IMR-90 (cell line): ENCODE measurements around the gene PITPNC1. TPM values are rescaled to one million over a fixed set of nuclear protein-coding genes. Genes with fewer than 3 reads are reported as not detected.

Experiments used
- ATAC-seq: fragments of 200-7000 bp; cut with Tn5 transposase; 2 replicates; pipeline ENCODE4 v1.9.1; 2020; ENCODE audit warnings: low read depth, mild to moderate bottlenecking, moderate library complexity
- BruUV-seq: library from RNA; stranded (reverse); fragments of 400-500 nt; replicated peaks from 2 replicates; lab custom pipeline; 2021; lab: Mats Ljungman, UMichigan
- CTCF ChIA-PET: fragments of 300-600 bp; formaldehyde crosslinking; extraction: SDS; loops from one replicate; lab custom pipeline; 2021; ENCODE audit warnings: antibody characterized with exemption; lab: Yijun Ruan, JAX
- POLR2A ChIA-PET: fragments of 300-600 bp; sonication (Branson Sonifier 250); formaldehyde crosslinking; loops from one replicate; lab custom pipeline; 2022; ENCODE audit warnings: antibody characterized with exemption; ENCODE audit not compliant: unreplicated experiment; lab: Charles Lee
- DNase-seq: peaks from one replicate; pipeline ENCODE4 v3.0.0; 2013
- H2AFZ ChIP-seq: replicated peaks from 2 replicates; pipeline ENCODE3; 2013; ENCODE audit warnings: low read length, mild to moderate bottlenecking; ENCODE audit not compliant: poor library complexity
- H2AK5ac ChIP-seq: 2 replicates; pipeline ENCODE4 v1.6.1; 2013; ENCODE audit warnings: low read depth, low read length, inconsistent platforms
- H2AK9ac ChIP-seq: replicated peaks from 2 replicates; pipeline ENCODE3; 2013; ENCODE audit warnings: mild to moderate bottlenecking, low read depth, low read length, moderate library complexity; ENCODE audit not compliant: poor library complexity
- H2BK120ac ChIP-seq: 2 replicates; pipeline ENCODE4 v1.6.1; 2013; ENCODE audit warnings: low read depth, low read length, inconsistent platforms
- H2BK15ac ChIP-seq: 3 replicates; pipeline ENCODE4 v1.6.1; 2013; ENCODE audit warnings: low read depth, low read length, inconsistent platforms
- H2BK20ac ChIP-seq: 2 replicates; pipeline ENCODE4 v1.6.1; 2013; ENCODE audit warnings: low read depth, mild to moderate bottlenecking, inconsistent platforms, low read length, moderate library complexity
- H2BK5ac ChIP-seq: 2 replicates; pipeline ENCODE4 v1.6.1; 2013; ENCODE audit warnings: mild to moderate bottlenecking, low read depth, low read length, inconsistent platforms; ENCODE audit not compliant: poor library complexity, severe bottlenecking
- H3K14ac ChIP-seq: replicated peaks from 2 replicates; pipeline ENCODE4 v1.6.1; 2013; ENCODE audit warnings: low read depth, low read length, inconsistent platforms
- H3K18ac ChIP-seq: 2 replicates; pipeline ENCODE4 v1.6.1; 2013; ENCODE audit warnings: low read depth, low read length, control low read depth
- H3K23ac ChIP-seq: 2 replicates; pipeline ENCODE4 v1.6.1; 2013; ENCODE audit warnings: low read depth, low read length, inconsistent platforms
- H3K27ac ChIP-seq: 2 replicates; pipeline ENCODE4 v1.5.1; 2013; ENCODE audit warnings: mild to moderate bottlenecking, control low read depth, low read length; ENCODE audit not compliant: insufficient read depth
- H3K27me3 ChIP-seq: 2 replicates; pipeline ENCODE4 v1.6.1; 2013; ENCODE audit warnings: low read length; ENCODE audit not compliant: control insufficient read depth, insufficient read depth
- H3K36me3 ChIP-seq: 2 replicates; pipeline ENCODE4 v1.6.1; 2013; ENCODE audit warnings: low read length, mixed read lengths; ENCODE audit not compliant: control insufficient read depth, insufficient read depth
- H3K4ac ChIP-seq: 2 replicates; pipeline ENCODE4 v1.6.1; 2013; ENCODE audit warnings: low read depth, low read length, inconsistent platforms
- H3K4me1 ChIP-seq: 2 replicates; pipeline ENCODE4 v1.6.1; 2013; ENCODE audit warnings: low read length, mixed read lengths; ENCODE audit not compliant: control insufficient read depth, insufficient read depth
- H3K4me2 ChIP-seq: 2 replicates; pipeline ENCODE4 v1.6.1; 2013; ENCODE audit warnings: low read depth, mild to moderate bottlenecking, control low read depth, low read length, moderate library complexity
- H3K4me3 ChIP-seq: 2 replicates; pipeline ENCODE4 v1.5.1; 2013; ENCODE audit warnings: low read depth, mild to moderate bottlenecking, control low read depth, low read length, moderate library complexity; ENCODE audit not compliant: insufficient read depth
- H3K56ac ChIP-seq: 2 replicates; pipeline ENCODE4 v1.6.1; 2013; ENCODE audit warnings: low read length, inconsistent platforms; ENCODE audit not compliant: insufficient read depth; ENCODE audit errors: extremely low read depth
- H3K79me1 ChIP-seq, 2 experiments: 2 replicates each; pipeline ENCODE4 v1.6.1; 2013; ENCODE audit warnings: low read length in 2 of 2, inconsistent platforms in 1 of 2, low read depth in 1 of 2
- H3K9ac ChIP-seq: 2 replicates; pipeline ENCODE4 v1.6.1; 2013; ENCODE audit warnings: low read depth, low read length, control low read depth
- H3K9me1 ChIP-seq: 2 replicates; pipeline ENCODE4 v1.6.1; 2013; ENCODE audit warnings: low read length, inconsistent platforms; ENCODE audit not compliant: insufficient read depth
- H3K9me3 ChIP-seq: 2 replicates; pipeline ENCODE4 v1.6.1; 2013; ENCODE audit warnings: low read length; ENCODE audit not compliant: control insufficient read depth, insufficient read depth
- H4K20me1 ChIP-seq: 2 replicates; pipeline ENCODE4 v1.6.1; 2013; ENCODE audit warnings: low read length, inconsistent platforms; ENCODE audit not compliant: insufficient read depth
- H4K5ac ChIP-seq: 2 replicates; pipeline ENCODE4 v1.6.1; 2013; ENCODE audit warnings: mild to moderate bottlenecking, low read depth, low read length, control low read depth
- H4K8ac ChIP-seq, 2 experiments: 2 replicates each; pipeline ENCODE4 v1.6.1; 2013; ENCODE audit warnings: low read depth in 2 of 2, low read length in 2 of 2, control low read depth in 1 of 2, inconsistent platforms in 1 of 2
- H4K91ac ChIP-seq: 2 replicates; pipeline ENCODE4 v1.6.1; 2013; ENCODE audit warnings: low read depth, low read length, inconsistent platforms; ENCODE audit not compliant: insufficient read depth
- BHLHE40 ChIP-seq: fragments of 150-350 bp; IDR thresholded peaks from 2 replicates; pipeline ENCODE4 v1.6.1; 2016; ENCODE audit warnings: mild to moderate bottlenecking, low read depth, low read length
- CHD1 ChIP-seq: IDR thresholded peaks from 2 replicates; pipeline ENCODE4 v1.6.1; 2012; ENCODE audit warnings: low read depth, low read length, improper control_type of control experiment
- MAFK ChIP-seq: IDR thresholded peaks from 2 replicates; pipeline ENCODE4 v1.6.1; 2012; ENCODE audit warnings: low read depth, low read length, improper control_type of control experiment
- NFE2L2 ChIP-seq: fragments of 150-350 bp; IDR thresholded peaks from 2 replicates; pipeline ENCODE4 v1.6.1; 2016; ENCODE audit warnings: low read depth, mild to moderate bottlenecking, low read length
- RAD21 ChIP-seq: IDR thresholded peaks from 2 replicates; pipeline ENCODE4 v1.6.1; 2012; ENCODE audit warnings: low read length, improper control_type of control experiment
- RFX5 ChIP-seq: IDR thresholded peaks from 2 replicates; pipeline ENCODE4 v1.8.0; 2012; ENCODE audit warnings: low read depth, mild to moderate bottlenecking, low read length, moderate library complexity
- WGBS, 2 experiments: methylation state at CpG; one replicate each; pipeline versions ENCODE4 v1.1.5 to v1.1.7; 2013; ENCODE audit warnings: missing lambda C conversion rate in 2 of 2; ENCODE audit not compliant: insufficient read length in 1 of 2; ENCODE audit errors: extremely low coverage in 2 of 2; 5-methylcytosine and 5-hydroxymethylcytosine counted together
- dilution Hi-C: fragments of 300-500 bp; cut with HindIII; formaldehyde crosslinking; loops from one replicate; pipeline ENCODE4 v1.14.3; 2018; ENCODE audit warnings: low sequenced_read_pairs; ENCODE audit not compliant: unreplicated experiment
- in situ Hi-C: fragments of 300-500 bp; cut with MboI; formaldehyde crosslinking; loops from 3 replicates; pipeline ENCODE4 v1.14.3; 2019; ENCODE audit warnings: low sequenced_read_pairs, inconsistent platforms, mixed read lengths
- intact Hi-C: fragments of 100-400 bp; cut with micrococcal nuclease; formaldehyde crosslinking; loops from 2 replicates; pipeline ENCODE4 v1.10.0; 2022
- polyA plus RNA-seq, 3 experiments: library from polyadenylated mRNA; depleted of rRNA; stranded (reverse); fragments of >200 nt; gene quantifications; 2 replicates each; pipeline ENCODE4 v1.2.3, GENCODE V29; 2012; ENCODE audit warnings: low replicate concordance in 1 of 3
- total RNA-seq: library from RNA; depleted of rRNA; stranded (reverse); fragments of >200 nt; gene quantifications from 2 replicates; pipeline ENCODE4 v1.2.3, GENCODE V29; 2012
- TF ChIP-seq, protein P1 (sequence below): conservative IDR thresholded peaks from 2 replicates; pipeline ENCODE4 v1.5.1; 2012; ENCODE audit warnings: mild to moderate bottlenecking, low read depth, low read length, improper control_type of control experiment
- TF ChIP-seq, protein P2 (sequence below): fragments of 150-350 bp; IDR thresholded peaks from 2 replicates; pipeline ENCODE4 v1.6.1; 2017; ENCODE audit warnings: mild to moderate bottlenecking, antibody characterized with exemption, low read length, low read depth
- TF ChIP-seq, protein P3 (sequence below): fragments of 150-350 bp; IDR thresholded peaks from 2 replicates; pipeline ENCODE4 v1.6.1; 2016; ENCODE audit warnings: low read depth, mild to moderate bottlenecking, low read length, moderate library complexity, borderline replicate concordance

The PITPNC1 gene
- total and polyA plus RNA-seq, 2 of the 4 experiments (the other 2 are of a cell fraction) = 4.1 TPM

DNA sequence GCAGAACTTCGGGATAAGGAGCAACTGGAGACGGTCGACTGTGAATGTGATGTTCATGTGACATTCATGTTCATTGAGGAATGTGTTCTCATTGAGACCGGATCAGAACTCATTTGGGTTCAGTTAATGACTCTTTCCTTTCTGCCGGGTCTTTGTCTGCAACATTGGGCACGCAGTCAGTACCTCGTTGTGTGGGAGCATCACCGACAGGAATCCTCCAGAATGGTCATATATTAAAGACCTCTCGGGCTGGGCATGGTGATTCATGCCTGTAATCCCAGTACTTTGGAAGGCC is 144.6 kb downstream of the PITPNC1 start (continued):
- no peak for TF ChIP-seq NFE2L2
- no peak for TF ChIP-seq CHD1
- TF ChIP-seq, protein P1, sequence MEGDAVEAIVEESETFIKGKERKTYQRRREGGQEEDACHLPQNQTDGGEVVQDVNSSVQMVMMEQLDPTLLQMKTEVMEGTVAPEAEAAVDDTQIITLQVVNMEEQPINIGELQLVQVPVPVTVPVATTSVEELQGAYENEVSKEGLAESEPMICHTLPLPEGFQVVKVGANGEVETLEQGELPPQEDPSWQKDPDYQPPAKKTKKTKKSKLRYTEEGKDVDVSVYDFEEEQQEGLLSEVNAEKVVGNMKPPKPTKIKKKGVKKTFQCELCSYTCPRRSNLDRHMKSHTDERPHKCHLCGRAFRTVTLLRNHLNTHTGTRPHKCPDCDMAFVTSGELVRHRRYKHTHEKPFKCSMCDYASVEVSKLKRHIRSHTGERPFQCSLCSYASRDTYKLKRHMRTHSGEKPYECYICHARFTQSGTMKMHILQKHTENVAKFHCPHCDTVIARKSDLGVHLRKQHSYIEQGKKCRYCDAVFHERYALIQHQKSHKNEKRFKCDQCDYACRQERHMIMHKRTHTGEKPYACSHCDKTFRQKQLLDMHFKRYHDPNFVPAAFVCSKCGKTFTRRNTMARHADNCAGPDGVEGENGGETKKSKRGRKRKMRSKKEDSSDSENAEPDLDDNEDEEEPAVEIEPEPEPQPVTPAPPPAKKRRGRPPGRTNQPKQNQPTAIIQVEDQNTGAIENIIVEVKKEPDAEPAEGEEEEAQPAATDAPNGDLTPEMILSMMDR = no peak
- TF ChIP-seq RFX5 = no peak

DNA sequence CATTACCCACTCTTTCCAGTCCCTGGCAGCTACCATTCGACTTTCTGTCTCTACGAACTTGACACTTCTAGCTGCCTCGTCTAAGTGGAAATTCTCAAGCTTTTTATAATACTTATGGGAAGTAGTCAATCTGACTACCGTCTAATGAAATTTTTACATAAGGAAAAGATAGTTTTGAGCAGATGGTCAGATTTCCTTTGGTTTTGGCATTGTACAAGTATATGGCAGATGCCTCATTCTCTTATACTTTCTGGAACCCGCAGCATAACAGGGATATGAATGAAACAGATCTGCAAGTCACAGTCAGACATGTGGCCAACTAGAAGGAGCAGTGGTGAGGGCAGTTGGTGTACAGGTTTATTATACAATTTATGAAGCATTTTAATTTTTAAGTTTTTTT is 146.0 kb downstream of the PITPNC1 start:
- no peaks in the 10 kb centered on the region for H3K9me3 ChIP-seq
- no peak overlapping the region for H3K4ac ChIP-seq
- no peak overlapping the region for H2AK9ac ChIP-seq
- intact Hi-C loops (no loop called here), dilution Hi-C loops (no loop called here), in situ Hi-C loops (no loop called here)
- H2BK20ac ChIP-seq = no peak overlapping the region
- no peaks in the 10 kb centered on the region for H3K36me3 ChIP-seq
- POLR2A ChIA-PET = no interaction called here
- no peak overlapping the region for H3K56ac ChIP-seq
- H3K9ac ChIP-seq = no peak overlapping the region
- peaks cover 19 to 25% of the 10 kb centered on the region in 2 experiments for H3K79me1 ChIP-seq
- H2AFZ ChIP-seq = no peak overlapping the region
- H2BK15ac ChIP-seq = no peak overlapping the region
- no peak overlapping the region for H4K8ac ChIP-seq
- H3K27me3 ChIP-seq = no peaks in the 10 kb centered on the region
- TF ChIP-seq BHLHE40 (no peak), CHD1 (no peak), MAFK (no peak), RAD21 (no peak)
- TF ChIP-seq, protein P2, sequence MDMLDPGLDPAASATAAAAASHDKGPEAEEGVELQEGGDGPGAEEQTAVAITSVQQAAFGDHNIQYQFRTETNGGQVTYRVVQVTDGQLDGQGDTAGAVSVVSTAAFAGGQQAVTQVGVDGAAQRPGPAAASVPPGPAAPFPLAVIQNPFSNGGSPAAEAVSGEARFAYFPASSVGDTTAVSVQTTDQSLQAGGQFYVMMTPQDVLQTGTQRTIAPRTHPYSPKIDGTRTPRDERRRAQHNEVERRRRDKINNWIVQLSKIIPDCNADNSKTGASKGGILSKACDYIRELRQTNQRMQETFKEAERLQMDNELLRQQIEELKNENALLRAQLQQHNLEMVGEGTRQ = no peak
- TF ChIP-seq, protein P3, sequence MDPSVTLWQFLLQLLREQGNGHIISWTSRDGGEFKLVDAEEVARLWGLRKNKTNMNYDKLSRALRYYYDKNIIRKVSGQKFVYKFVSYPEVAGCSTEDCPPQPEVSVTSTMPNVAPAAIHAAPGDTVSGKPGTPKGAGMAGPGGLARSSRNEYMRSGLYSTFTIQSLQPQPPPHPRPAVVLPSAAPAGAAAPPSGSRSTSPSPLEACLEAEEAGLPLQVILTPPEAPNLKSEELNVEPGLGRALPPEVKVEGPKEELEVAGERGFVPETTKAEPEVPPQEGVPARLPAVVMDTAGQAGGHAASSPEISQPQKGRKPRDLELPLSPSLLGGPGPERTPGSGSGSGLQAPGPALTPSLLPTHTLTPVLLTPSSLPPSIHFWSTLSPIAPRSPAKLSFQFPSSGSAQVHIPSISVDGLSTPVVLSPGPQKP = no peak
- no peak overlapping the region for H2AK5ac ChIP-seq
- no peak overlapping the region for H2BK120ac ChIP-seq
- WGBS, 2 experiments = no CpG with 5 or more reads among the region's 5 CpGs
- no peak overlapping the region for H2BK5ac ChIP-seq
- H3K4me1 ChIP-seq = peaks cover 9% of the 10 kb centered on the region; the same call in 1 of the 2 replicates
- no peak overlapping the region for H3K18ac ChIP-seq
- ATAC-seq (no peak), DNase-seq (no peak)
- no peak overlapping the region for H3K14ac ChIP-seq
- H3K9me1 ChIP-seq = peaks cover 8% of the 10 kb centered on the region
- CTCF ChIA-PET = no interaction called here
- H3K27ac ChIP-seq = no peak overlapping the region
- peaks cover 8% of the 10 kb centered on the region; the same call in 1 of the 2 replicates for H4K20me1 ChIP-seq
- H3K4me2 ChIP-seq = no peak overlapping the region
- BruUV-seq = no TSS peak
- H4K91ac ChIP-seq = no peak overlapping the region
- H3K4me3 ChIP-seq = no peak overlapping the region
- H3K23ac ChIP-seq = no peak overlapping the region
- no peak overlapping the region for H4K5ac ChIP-seq
